OCI-LY1 (cell line): ENCODE data around the gene SUGCT.

ENCODE experiments used
- H2AFZ ChIP-seq: fragments of 200-600 bp; sonication (generic), shearing (Covaris generic); 2 replicates; pipeline ENCODE4 v1.6.0; 2014; ENCODE audit warnings: antibody characterized with exemption, mild to moderate bottlenecking, low read length
- H3F3A ChIP-seq: fragments of 200-600 bp; sonication (generic), shearing (Covaris generic); 2 replicates; pipeline ENCODE4 v1.6.0; 2014; ENCODE audit warnings: mild to moderate bottlenecking, antibody characterized with exemption, low read length, moderate library complexity; ENCODE audit not compliant: insufficient read depth
- H3K27ac ChIP-seq: fragments of 200-600 bp; sonication (generic); 2 replicates; pipeline ENCODE4 v1.5.1; 2014; ENCODE audit warnings: low read length, mixed run types, mild to moderate bottlenecking, low read depth; ENCODE audit not compliant: poor library complexity, severe bottlenecking
- H3K27me3 ChIP-seq: fragments of 200-600 bp; sonication (generic); 2 replicates; pipeline ENCODE4 v1.6.0; 2014; ENCODE audit warnings: antibody characterized with exemption, mild to moderate bottlenecking, low read length, moderate library complexity; ENCODE audit not compliant: insufficient read depth
- H3K36me3 ChIP-seq: fragments of 200-600 bp; sonication (generic); 2 replicates; pipeline ENCODE4 v1.6.1; 2014; ENCODE audit warnings: mild to moderate bottlenecking, antibody characterized with exemption, low read length, moderate library complexity, mixed read lengths; ENCODE audit not compliant: insufficient read depth
- H3K4me1 ChIP-seq: fragments of 200-600 bp; sonication (generic); 2 replicates; pipeline ENCODE4 v1.5.1; 2014; ENCODE audit warnings: mild to moderate bottlenecking, low read length, moderate library complexity; ENCODE audit not compliant: insufficient read depth, severe bottlenecking
- H3K4me2 ChIP-seq: fragments of 200-600 bp; sonication (generic), shearing (Covaris generic); 2 replicates; pipeline ENCODE4 v1.6.1; 2014; ENCODE audit warnings: low read length
- H3K4me3 ChIP-seq: fragments of 200-600 bp; sonication (generic); 2 replicates; pipeline ENCODE4 v1.5.1; 2014; ENCODE audit warnings: low read length, low read depth, mild to moderate bottlenecking, mixed read lengths; ENCODE audit not compliant: poor library complexity, severe bottlenecking
- H3K79me2 ChIP-seq: fragments of 200-600 bp; shearing (Covaris generic); 2 replicates; pipeline ENCODE4 v1.6.1; 2016; ENCODE audit warnings: mixed run types, low read length, mixed read lengths; ENCODE audit not compliant: insufficient read depth
- H3K9ac ChIP-seq: fragments of 200-600 bp; sonication (generic), shearing (Covaris generic); 2 replicates; pipeline ENCODE4 v1.6.1; 2014; ENCODE audit warnings: mild to moderate bottlenecking, low read length, mixed read lengths
- H3K9me2 ChIP-seq: fragments of 200-600 bp; sonication (generic), shearing (Covaris generic); 2 replicates; pipeline ENCODE4 v1.6.1; 2014; ENCODE audit warnings: low read depth, mild to moderate bottlenecking, low read length, mixed read lengths
- H3K9me3 ChIP-seq: fragments of 200-600 bp; shearing (Covaris generic); 2 replicates; pipeline ENCODE4 v1.6.1; 2014; ENCODE audit warnings: low read length, mixed read lengths
- H4K20me1 ChIP-seq: fragments of 200-600 bp; sonication (generic), shearing (Covaris generic); 2 replicates; pipeline ENCODE4 v1.6.0; 2016; ENCODE audit warnings: mild to moderate bottlenecking, low read length; ENCODE audit not compliant: insufficient read depth
- CTCF ChIP-seq: fragments of 200-600 bp; sonication (generic), shearing (Covaris generic); IDR thresholded peaks from 2 replicates; pipeline ENCODE4 v1.5.1; 2017; ENCODE audit warnings: mild to moderate bottlenecking, antibody characterized with exemption, low read length, moderate library complexity, mixed read lengths
- EZH2 ChIP-seq: fragments of 200-600 bp; sonication (generic), shearing (Covaris generic); IDR thresholded peaks from 2 replicates; pipeline ENCODE4 v1.8.0; 2017; ENCODE audit warnings: borderline replicate concordance, mixed run types, mild to moderate bottlenecking, antibody characterized with exemption, low read length, moderate library complexity, mixed read lengths

Gene SUGCT

DNA sequence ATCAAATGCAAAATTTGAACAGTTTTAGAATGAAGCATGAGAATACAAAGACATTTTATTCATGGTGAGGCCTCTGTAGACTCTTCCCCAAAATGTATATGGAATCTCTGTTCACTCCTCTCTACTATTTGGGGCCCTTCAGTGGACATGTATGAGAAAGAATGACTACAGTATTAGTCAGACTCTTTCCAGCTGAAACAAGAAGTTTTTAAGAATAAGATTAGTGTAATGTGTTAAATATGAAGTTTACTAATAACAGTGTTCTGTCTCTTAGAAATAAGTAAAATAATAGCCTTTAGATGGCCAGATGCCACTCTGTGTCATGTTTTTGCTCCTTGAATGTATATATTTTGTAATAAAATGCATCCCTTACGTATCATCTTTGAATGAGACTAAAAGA lies 585.6 kb downstream of the SUGCT start:
- Histone ChIP-seq H3K4me2 (no peak overlapping the region), H3K9me2 (no peaks in the 10 kb centered on the region), H3K27ac (no peak overlapping the region), H3F3A (no peaks in the 10 kb centered on the region), H3K79me2 (no peaks in the 10 kb centered on the region), H3K36me3 (no peaks in the 10 kb centered on the region), H3K4me1 (peaks cover 8% of the 10 kb centered on the region), H3K27me3 (no peaks in the 10 kb centered on the region), H3K9ac (no peak overlapping the region), H3K4me3 (no peak overlapping the region), H2AFZ (no peak overlapping the region), H3K9me3 (no peaks in the 10 kb centered on the region), H4K20me1 (no peaks in the 10 kb centered on the region)
- TF ChIP-seq EZH2 (no peak), CTCF (no peak)

DNA sequence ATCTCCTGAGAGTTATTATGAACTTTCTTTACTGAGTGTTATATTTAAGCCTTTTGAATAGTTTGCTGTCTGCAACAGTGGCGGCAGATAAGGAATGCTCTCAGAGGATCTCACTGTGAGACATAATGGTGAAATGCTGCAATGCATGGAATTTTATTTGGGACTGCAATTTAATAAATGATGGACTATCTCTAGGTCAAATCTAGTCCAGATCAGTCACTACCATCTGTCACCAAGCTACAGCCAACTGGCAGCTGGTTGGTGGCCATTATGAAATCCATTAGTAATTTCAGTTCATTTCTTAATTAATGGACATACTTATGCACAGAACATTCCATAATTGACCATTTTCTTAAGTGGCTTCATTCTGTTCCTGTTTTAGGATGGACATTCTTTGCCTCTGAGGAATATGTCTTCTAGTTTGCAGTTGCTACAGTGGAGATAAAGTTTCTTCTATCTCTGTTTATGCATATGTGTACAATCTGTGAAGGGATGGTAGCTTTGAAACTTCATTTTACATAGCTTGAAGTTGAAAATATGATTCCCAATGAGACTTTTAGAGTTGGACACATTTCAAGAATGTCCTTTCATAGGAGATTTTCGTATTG lies 586.6 kb downstream of the SUGCT start:
- Histone ChIP-seq H3K4me3 (no peak overlapping the region), H3F3A (no peaks in the 10 kb centered on the region), H3K9me2 (no peaks in the 10 kb centered on the region), H3K27ac (no peak overlapping the region), H3K4me2 (no peak overlapping the region), H3K4me1 (peaks cover 8% of the 10 kb centered on the region), H3K79me2 (no peaks in the 10 kb centered on the region), H2AFZ (no peak overlapping the region), H3K36me3 (no peaks in the 10 kb centered on the region), H3K9ac (no peak overlapping the region), H4K20me1 (no peaks in the 10 kb centered on the region), H3K27me3 (no peaks in the 10 kb centered on the region), H3K9me3 (no peaks in the 10 kb centered on the region)
- TF ChIP-seq EZH2 (no peak), CTCF (no peak)

DNA sequence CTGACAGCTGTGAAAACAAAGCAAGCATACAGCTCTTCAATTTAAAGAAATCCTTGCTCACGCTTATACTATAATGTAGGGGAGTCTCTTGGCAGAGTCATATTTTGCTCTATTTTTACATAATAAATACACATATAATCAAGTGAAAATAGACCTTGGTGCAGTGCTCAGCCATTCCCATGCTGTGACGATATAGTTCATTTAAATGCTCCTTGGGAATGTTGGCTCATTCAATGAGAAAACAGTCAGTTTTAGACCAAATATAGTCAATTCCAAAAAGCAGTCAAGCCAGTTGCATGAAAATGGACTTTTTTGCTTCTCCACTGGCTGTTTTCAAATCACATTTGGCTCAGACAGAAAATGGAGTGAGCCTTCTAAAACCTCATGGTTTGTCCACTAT lies 587.4 kb downstream of the SUGCT start:
- no peaks in the 10 kb centered on the region for H4K20me1 ChIP-seq
- no peak overlapping the region for H3K4me2 ChIP-seq
- H3K36me3 ChIP-seq = no peaks in the 10 kb centered on the region
- no peak overlapping the region for H3K27ac ChIP-seq
- no peak overlapping the region for H3K4me3 ChIP-seq
- H3K27me3 ChIP-seq = no peaks in the 10 kb centered on the region
- H3K9ac ChIP-seq = no peak overlapping the region
- no peaks in the 10 kb centered on the region for H3K9me2 ChIP-seq
- no peaks in the 10 kb centered on the region for H3K9me3 ChIP-seq
- TF ChIP-seq EZH2 = no peak
- no peak for TF ChIP-seq CTCF
- H3K79me2 ChIP-seq = no peaks in the 10 kb centered on the region
- peaks cover 4% of the 10 kb centered on the region for H3K4me1 ChIP-seq
- H3F3A ChIP-seq = no peaks in the 10 kb centered on the region
- no peak overlapping the region for H2AFZ ChIP-seq
